GM10266 (cell line): ENCODE results near the gene PRKRIP1.

Experiments
- DNase-seq: peaks from one replicate; pipeline ENCODE4 v3.0.0; 2012; ENCODE audit errors: extremely low spot score
- TF ChIP-seq, protein P1 (sequence below): IDR thresholded peaks from 2 replicates; pipeline ENCODE4 v1.5.1; 2012; ENCODE audit warnings: mild to moderate bottlenecking, low read depth; ENCODE audit not compliant: control insufficient read depth, insufficient read depth; ENCODE audit errors: missing control alignments

PRKRIP1 gene

GRCh38 chr7:102417105-102417504, 20.9 kb downstream of the PRKRIP1 start:
- DNase-seq = no peak
- TF ChIP-seq, protein P1, sequence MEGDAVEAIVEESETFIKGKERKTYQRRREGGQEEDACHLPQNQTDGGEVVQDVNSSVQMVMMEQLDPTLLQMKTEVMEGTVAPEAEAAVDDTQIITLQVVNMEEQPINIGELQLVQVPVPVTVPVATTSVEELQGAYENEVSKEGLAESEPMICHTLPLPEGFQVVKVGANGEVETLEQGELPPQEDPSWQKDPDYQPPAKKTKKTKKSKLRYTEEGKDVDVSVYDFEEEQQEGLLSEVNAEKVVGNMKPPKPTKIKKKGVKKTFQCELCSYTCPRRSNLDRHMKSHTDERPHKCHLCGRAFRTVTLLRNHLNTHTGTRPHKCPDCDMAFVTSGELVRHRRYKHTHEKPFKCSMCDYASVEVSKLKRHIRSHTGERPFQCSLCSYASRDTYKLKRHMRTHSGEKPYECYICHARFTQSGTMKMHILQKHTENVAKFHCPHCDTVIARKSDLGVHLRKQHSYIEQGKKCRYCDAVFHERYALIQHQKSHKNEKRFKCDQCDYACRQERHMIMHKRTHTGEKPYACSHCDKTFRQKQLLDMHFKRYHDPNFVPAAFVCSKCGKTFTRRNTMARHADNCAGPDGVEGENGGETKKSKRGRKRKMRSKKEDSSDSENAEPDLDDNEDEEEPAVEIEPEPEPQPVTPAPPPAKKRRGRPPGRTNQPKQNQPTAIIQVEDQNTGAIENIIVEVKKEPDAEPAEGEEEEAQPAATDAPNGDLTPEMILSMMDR = no peak

DNA sequence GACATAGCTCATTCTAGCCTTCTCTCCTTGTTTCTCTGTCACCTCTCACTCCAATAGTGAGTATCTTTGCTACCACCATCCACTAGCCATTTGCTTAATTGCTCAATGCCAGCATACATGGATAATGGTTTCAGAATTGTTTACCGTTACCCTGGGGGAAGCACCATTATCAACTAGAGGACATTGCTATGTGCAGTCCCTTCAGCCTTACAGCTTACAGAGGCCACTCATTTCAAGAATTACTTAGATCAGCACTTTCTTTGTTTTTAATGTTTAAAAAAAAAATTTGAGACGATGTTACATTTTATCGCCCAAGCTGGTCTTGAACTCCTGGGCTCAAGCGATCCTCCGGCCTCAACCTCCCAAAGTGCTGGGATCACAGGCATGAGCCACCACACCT, 22.4 kb downstream of the PRKRIP1 start:
- no peak for DNase-seq
- TF ChIP-seq, protein P1 = no peak

DNA sequence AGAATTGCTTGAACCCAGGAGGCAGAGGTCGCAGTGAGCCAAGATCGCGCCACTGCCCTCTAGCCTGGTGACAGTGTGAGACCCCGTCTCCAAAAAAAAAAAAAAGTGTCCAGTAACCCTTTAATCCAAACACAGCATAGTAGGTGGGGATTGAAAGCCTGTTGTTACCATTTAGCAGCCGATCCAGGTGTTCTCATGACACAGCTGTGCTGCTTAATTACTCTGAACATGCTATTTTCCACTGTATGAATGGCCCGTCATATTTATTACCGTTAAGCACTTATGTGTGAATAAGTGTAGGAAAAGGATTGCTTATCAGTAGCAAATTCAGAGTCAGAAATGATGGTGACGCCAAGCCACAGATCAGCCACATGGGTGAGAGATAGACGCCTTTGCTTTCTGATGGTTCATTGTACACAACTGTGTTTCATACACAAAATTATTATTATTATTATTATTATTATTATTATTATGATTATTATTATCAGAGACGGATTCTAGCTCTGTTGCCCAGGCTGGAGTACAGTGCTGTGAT, 25.6 kb downstream of the PRKRIP1 start:
- DNase-seq = no peak
- TF ChIP-seq, protein P1 = no peak

- DNase-seq = no peak
- TF ChIP-seq, protein P1 = no peak
Observed at GRCh38 chr7:102424129-102424551, 28.0 kb downstream of the PRKRIP1 start.

GRCh38 chr7:102424787-102425218, 28.6 kb downstream of the PRKRIP1 start:
- TF ChIP-seq, protein P1 = no peak
- DNase-seq = no peak

DNA sequence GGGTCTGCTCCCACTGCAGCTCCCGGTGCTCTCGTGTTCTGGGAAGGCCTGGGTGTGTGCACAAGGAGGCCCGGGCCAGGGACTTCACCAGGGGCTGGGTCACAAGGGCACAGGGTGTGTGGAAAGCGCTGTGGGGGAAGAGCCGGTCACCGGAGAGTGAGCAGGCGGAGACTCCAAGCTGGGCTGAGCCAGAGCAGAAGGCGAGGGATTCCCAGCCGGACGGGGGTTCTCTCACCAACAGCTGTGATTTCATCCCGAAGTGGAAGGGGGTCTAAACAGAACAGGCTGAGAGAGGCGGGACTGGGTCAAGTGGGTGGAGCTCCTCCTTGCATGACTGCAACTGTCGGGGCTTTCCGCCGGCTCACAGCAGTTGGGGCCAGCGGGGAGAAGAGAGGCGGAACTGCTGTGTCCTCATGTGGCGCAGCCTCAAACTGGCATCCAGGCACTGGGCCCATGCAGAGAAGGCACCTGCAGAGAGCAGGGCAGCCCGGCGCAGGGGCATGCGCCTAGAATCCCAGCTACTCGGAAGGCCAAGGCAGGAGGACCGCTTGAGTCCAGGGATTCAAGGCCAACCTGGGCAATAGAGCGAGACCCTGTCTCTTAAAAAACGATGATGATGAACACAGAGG, 29.6 kb downstream of the PRKRIP1 start:
- DNase-seq = peak; percentile 83
- TF ChIP-seq, protein P1 = peak; percentile 2

- peak; percentile 82 for DNase-seq
- TF ChIP-seq, protein P1 = no peak
Observed at GRCh38 chr7:102426268-102427018, 30.3 kb downstream of the PRKRIP1 start.
